ENCODE measurements around the gene FBXO46. TPM values are rescaled to one million over a fixed set of nuclear protein-coding genes. Genes with fewer than 3 reads are reported as not detected.
A peak's percentile ranks its signal among the peaks of the same experiment; 100 is the strongest.

The FBXO46 gene
- total RNA-seq, 1 donor from 2014 or later = 44.7 TPM

GRCh38 chr19:45716359-45717130 lies 14.2 kb downstream of the FBXO46 start:
- H3K9me3 Mint-ChIP-seq (ENCODE audit: low read depth) = no peaks in the 10 kb centered on the region
- peak overlapping the region; percentile 98 for H3K27ac Mint-ChIP-seq
- no peak for DNase-seq (ENCODE audit: low spot score, unreplicated experiment)
- peaks cover 10% of the 10 kb centered on the region for H3K36me3 Mint-ChIP-seq (ENCODE audit: insufficient read depth)
- no peak for TF ChIP-seq CTCF (IDR thresholded peaks at IDR 0.05; ENCODE audit: unreplicated experiment)
- peaks cover 25% of the 10 kb centered on the region for H3K4me1 Mint-ChIP-seq (ENCODE audit: low read depth)
- peak overlapping the region; percentile 97 for H3K4me3 Mint-ChIP-seq (ENCODE audit: low read depth)
- no peaks in the 10 kb centered on the region for H3K27me3 Mint-ChIP-seq

GRCh38 chr19:45715139-45715538 lies 15.6 kb downstream of the FBXO46 start:
- DNase-seq (ENCODE audit: low spot score, unreplicated experiment) = no peak
- H3K27me3 Mint-ChIP-seq = no peaks in the 10 kb centered on the region
- H3K36me3 Mint-ChIP-seq (ENCODE audit: insufficient read depth) = peaks cover 14% of the 10 kb centered on the region
- no peak for TF ChIP-seq CTCF (IDR thresholded peaks at IDR 0.05; ENCODE audit: unreplicated experiment)
- no peak overlapping the region for H3K4me3 Mint-ChIP-seq (ENCODE audit: low read depth)
- H3K9me3 Mint-ChIP-seq (ENCODE audit: low read depth) = no peaks in the 10 kb centered on the region
- H3K27ac Mint-ChIP-seq = no peak overlapping the region
- peaks cover 28% of the 10 kb centered on the region for H3K4me1 Mint-ChIP-seq (ENCODE audit: low read depth)

GRCh38 chr19:45713141-45713540 lies 17.6 kb downstream of the FBXO46 start:
- H3K4me3 Mint-ChIP-seq (ENCODE audit: low read depth) = no peak overlapping the region
- H3K27me3 Mint-ChIP-seq = no peaks in the 10 kb centered on the region
- peaks cover 14% of the 10 kb centered on the region for H3K36me3 Mint-ChIP-seq (ENCODE audit: insufficient read depth)

GRCh38 chr19:45712699-45713067 lies 18.0 kb downstream of the FBXO46 start:
- no peak overlapping the region for H3K4me3 Mint-ChIP-seq (ENCODE audit: low read depth)
- peaks cover 18% of the 10 kb centered on the region for H3K4me1 Mint-ChIP-seq (ENCODE audit: low read depth)
- peaks cover 14% of the 10 kb centered on the region for H3K36me3 Mint-ChIP-seq (ENCODE audit: insufficient read depth)
- TF ChIP-seq CTCF (IDR thresholded peaks at IDR 0.05; ENCODE audit: unreplicated experiment) = no peak
- no peaks in the 10 kb centered on the region for H3K27me3 Mint-ChIP-seq
- DNase-seq (ENCODE audit: low spot score, unreplicated experiment) = no peak
- H3K9me3 Mint-ChIP-seq (ENCODE audit: low read depth) = no peaks in the 10 kb centered on the region
- H3K27ac Mint-ChIP-seq = no peak overlapping the region

More at GRCh38 chr19:45713141-45713540, 17.6 kb downstream of the FBXO46 start:
- no peak for DNase-seq (ENCODE audit: low spot score, unreplicated experiment)
- Mint-ChIP-seq H3K9me3 (ENCODE audit: low read depth) (no peaks in the 10 kb centered on the region), H3K27ac (no peak overlapping the region), H3K4me1 (ENCODE audit: low read depth) (peaks cover 22% of the 10 kb centered on the region)
- TF ChIP-seq CTCF (IDR thresholded peaks at IDR 0.05; ENCODE audit: unreplicated experiment) = no peak

GRCh38 chr19:45711851-45712698 lies 18.6 kb downstream of the FBXO46 start:
- no peak for TF ChIP-seq CTCF (IDR thresholded peaks at IDR 0.05; ENCODE audit: unreplicated experiment)

More at GRCh38 chr19:45711851-45712698, 18.6 kb downstream of the FBXO46 start:
- no peak for DNase-seq (ENCODE audit: low spot score, unreplicated experiment)
- peak overlapping the region; percentile 73 for H3K27ac Mint-ChIP-seq
- no peak overlapping the region for H3K4me3 Mint-ChIP-seq (ENCODE audit: low read depth)
- H3K36me3 Mint-ChIP-seq (ENCODE audit: insufficient read depth) = peaks cover 14% of the 10 kb centered on the region
- H3K9me3 Mint-ChIP-seq (ENCODE audit: low read depth) = no peaks in the 10 kb centered on the region
- H3K4me1 Mint-ChIP-seq (ENCODE audit: low read depth) = peaks cover 14% of the 10 kb centered on the region
- H3K27me3 Mint-ChIP-seq = no peaks in the 10 kb centered on the region
